PFSK-1 (cell line): ENCODE results near the gene IL9.

Source experiments
- FOXP2 ChIP-seq: optimal IDR thresholded peaks from 2 replicates; pipeline ENCODE3; 2011; ENCODE audit warnings: borderline replicate concordance, control low read depth, inconsistent platforms; ENCODE audit not compliant: insufficient read depth; ENCODE audit errors: extremely low read length, extremely low read depth
- SIN3A ChIP-seq: IDR thresholded peaks from 2 replicates; pipeline ENCODE4 v1.6.1; 2012; ENCODE audit warnings: mild to moderate bottlenecking, low read length, moderate library complexity, borderline replicate concordance; ENCODE audit not compliant: insufficient read depth

GRCh38 chr5:135887881-135888614 lies 7.6 kb downstream of the IL9 start:
- TF ChIP-seq SIN3A: no peak
- no peak for TF ChIP-seq FOXP2
